GM23338 (cell line): ENCODE results near the gene PNPO. TPM values are rescaled to one million over a fixed set of nuclear protein-coding genes. Genes with fewer than 3 reads are reported as not detected.

Experiments
- ATAC-seq: fragments of 200-7000 bp; cut with Tn5 transposase; 3 replicates; pipeline ENCODE4 v1.9.1; 2020
- DNase-seq: peaks from one replicate; pipeline ENCODE4 v3.0.0-alpha.2; 2015; ENCODE audit warnings: low spot score
- H2AFZ ChIP-seq: fragments of 200-600 bp; sonication (generic); 2 replicates; pipeline ENCODE4 v1.8.0; 2016; ENCODE audit warnings: antibody characterized with exemption, mild to moderate bottlenecking, moderate library complexity
- H3F3A ChIP-seq: fragments of 200-600 bp; sonication (generic); replicated peaks from 2 replicates; pipeline ENCODE4 v1.8.0; 2017; ENCODE audit warnings: antibody characterized with exemption, mixed run types, low read depth
- H3K27ac ChIP-seq: fragments of 200-600 bp; sonication (generic); 2 replicates; pipeline ENCODE4 v1.6.1; 2016; ENCODE audit warnings: low read depth
- H3K27me3 ChIP-seq: fragments of 200-600 bp; sonication (generic); 2 replicates; pipeline ENCODE4 v1.8.0; 2016; ENCODE audit warnings: mild to moderate bottlenecking, mixed run types, moderate library complexity; ENCODE audit not compliant: insufficient read depth
- H3K36me3 ChIP-seq: fragments of 200-600 bp; sonication (generic); 2 replicates; pipeline ENCODE4 v1.8.0; 2016; ENCODE audit warnings: mild to moderate bottlenecking; ENCODE audit not compliant: insufficient read depth
- H3K4me1 ChIP-seq: fragments of 200-600 bp; sonication (generic); 2 replicates; pipeline ENCODE4 v1.8.0; 2016; ENCODE audit warnings: mild to moderate bottlenecking, moderate library complexity; ENCODE audit not compliant: insufficient read depth
- H3K4me2 ChIP-seq: fragments of 200-600 bp; sonication (generic); 2 replicates; pipeline ENCODE4 v1.7.1; 2017; ENCODE audit warnings: mixed run types
- H3K4me3 ChIP-seq: fragments of 200-600 bp; sonication (generic); 2 replicates; pipeline ENCODE4 v1.6.1; 2016; ENCODE audit warnings: mixed run types
- H3K79me2 ChIP-seq: fragments of 200-600 bp; sonication (generic); replicated peaks from 2 replicates; pipeline ENCODE4 v1.8.0; 2017; ENCODE audit warnings: mild to moderate bottlenecking; ENCODE audit not compliant: insufficient read depth
- H3K9me2 ChIP-seq: fragments of 200-600 bp; sonication (generic); 2 replicates; pipeline ENCODE4 v1.8.0; 2017; ENCODE audit not compliant: insufficient read depth
- H4K20me1 ChIP-seq: fragments of 200-600 bp; sonication (generic); replicated peaks from 2 replicates; pipeline ENCODE4 v1.8.0; 2017; ENCODE audit warnings: mild to moderate bottlenecking; ENCODE audit not compliant: insufficient read depth
- H3K27ac Mint-ChIP-seq: 2 replicates; pipeline ENCODE4 v1.8.0; 2020; ENCODE audit warnings: inconsistent platforms, mild to moderate bottlenecking, moderate library complexity, mixed read lengths
- H3K27me3 Mint-ChIP-seq: 3 replicates; pipeline ENCODE4 v1.8.0; 2022; ENCODE audit warnings: low read depth, mild to moderate bottlenecking, moderate library complexity, mixed read lengths, inconsistent platforms; ENCODE audit not compliant: insufficient read depth, poor library complexity
- H3K36me3 Mint-ChIP-seq: 3 replicates; pipeline ENCODE4 v1.8.0; 2021; ENCODE audit warnings: low read depth, mild to moderate bottlenecking, inconsistent platforms, moderate library complexity, mixed read lengths
- H3K4me1 Mint-ChIP-seq: 3 replicates; pipeline ENCODE4 v1.8.0; 2020; ENCODE audit warnings: mild to moderate bottlenecking, inconsistent platforms, mixed read lengths
- H3K4me3 Mint-ChIP-seq: 3 replicates; pipeline ENCODE4 v1.8.0; 2021; ENCODE audit warnings: moderate library complexity, mild to moderate bottlenecking, inconsistent platforms, mixed read lengths
- H3K9me3 Mint-ChIP-seq: 3 replicates; pipeline ENCODE4 v1.8.0; 2020; ENCODE audit warnings: moderate library complexity, mild to moderate bottlenecking, inconsistent platforms, mixed read lengths
- CREB1 ChIP-seq: fragments of 250-450 bp; sonication (Bioruptor Pico); IDR thresholded peaks from 2 replicates; pipeline ENCODE4 v1.5.0; 2020; ENCODE audit warnings: low read depth, mild to moderate bottlenecking, moderate library complexity
- EZH2 ChIP-seq: fragments of 200-600 bp; sonication (generic); IDR thresholded peaks from one replicate; pipeline ENCODE4 v1.8.0; 2017; ENCODE audit warnings: antibody characterized with exemption, mild to moderate bottlenecking, low read depth; ENCODE audit not compliant: unreplicated experiment
- EZH2phosphoT487 ChIP-seq: fragments of 200-600 bp; sonication (generic); IDR thresholded peaks from one replicate; pipeline ENCODE4 v1.8.1; 2018; ENCODE audit warnings: antibody characterized with exemption; ENCODE audit not compliant: unreplicated experiment
- JUNB ChIP-seq: IDR thresholded peaks from one replicate; pipeline ENCODE4 v1.6.1; 2016; ENCODE audit warnings: antibody characterized with exemption; ENCODE audit not compliant: unreplicated experiment
- NANOG ChIP-seq: IDR thresholded peaks from 2 replicates; pipeline ENCODE4 v1.6.1; 2016; ENCODE audit warnings: antibody characterized with exemption, borderline replicate concordance
- POLR2AphosphoS5 ChIP-seq: IDR thresholded peaks from 2 replicates; pipeline ENCODE4 v1.6.1; 2016; ENCODE audit warnings: antibody characterized with exemption, low read depth
- STAT1 ChIP-seq: IDR thresholded peaks from one replicate; pipeline ENCODE4 v1.6.1; 2016; ENCODE audit warnings: antibody characterized with exemption; ENCODE audit not compliant: unreplicated experiment
- ZNF114 ChIP-seq: fragments of 250-450 bp; sonication (Bioruptor Pico); IDR thresholded peaks from 2 replicates; pipeline ENCODE4 v1.5.0; 2020; ENCODE audit warnings: mild to moderate bottlenecking, moderate library complexity
- ZNF331 ChIP-seq: fragments of 250-450 bp; sonication (Bioruptor Pico); IDR thresholded peaks from 2 replicates; pipeline ENCODE4 v1.5.0; 2020; ENCODE audit warnings: low read depth, mild to moderate bottlenecking, moderate library complexity
- polyA plus RNA-seq: library from polyadenylated mRNA; unstranded; fragments of >200 nt; fragmentation: Nextera tagmentation; extraction: Ambion mirVana; gene quantifications from 2 replicates; pipeline ENCODE4 v1.2.1, GENCODE V29; 2016
- total RNA-seq: library from RNA; depleted of rRNA; stranded (reverse); fragments of >200 nt; shearing (Covaris generic); gene quantifications from 2 replicates; pipeline ENCODE4 v1.2.3, GENCODE V29; 2014
- TF ChIP-seq, protein P1 (sequence below): IDR thresholded peaks from one replicate; pipeline ENCODE4 v1.6.1; 2018; ENCODE audit warnings: antibody characterized with exemption; ENCODE audit not compliant: unreplicated experiment
- TF ChIP-seq, protein P2 (sequence below), 2 experiments: fragments of 200-600 bp in 1 of 2; sonication (generic) in 1 of 2; conservative IDR thresholded peaks; 2 replicates each; pipeline versions ENCODE4 v1.5.1 to v1.6.1; 2016 to 2017; ENCODE audit warnings: antibody characterized with exemption in 2 of 2, low read depth in 2 of 2, mild to moderate bottlenecking in 2 of 2, moderate library complexity in 1 of 2
- TF ChIP-seq, protein P3 (sequence below): IDR thresholded peaks from 2 replicates; pipeline ENCODE4 v1.6.1; 2016; ENCODE audit warnings: antibody characterized with exemption
- TF ChIP-seq, protein P4 (sequence below): fragments of 250-450 bp; sonication (Bioruptor Pico); IDR thresholded peaks from 2 replicates; pipeline ENCODE4 v1.5.0; 2020; ENCODE audit warnings: mild to moderate bottlenecking, moderate library complexity

Gene PNPO
- total and polyA plus RNA-seq, 2 experiments from 2014 or later, result 5.0 to 12.7 TPM

DNA sequence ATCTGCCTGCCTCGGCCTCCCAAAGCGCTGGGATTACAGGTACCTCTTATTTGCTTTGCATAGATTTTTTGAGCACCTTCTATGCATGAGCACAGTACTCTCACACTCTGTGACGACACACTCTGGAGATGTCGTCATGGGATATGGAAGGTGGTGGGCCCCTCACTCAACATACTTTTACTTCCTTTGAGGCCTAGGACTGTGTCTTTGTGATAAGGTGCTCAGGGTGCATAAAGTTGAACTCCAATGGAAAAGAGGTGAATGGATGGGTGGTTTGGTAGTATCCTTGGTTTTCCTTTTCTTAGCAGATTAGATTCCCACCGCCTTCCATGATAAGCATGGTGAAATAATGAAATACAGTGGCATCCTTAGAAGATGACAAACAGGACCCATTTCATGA, 23.5 kb downstream of the PNPO start:
- Histone ChIP-seq H3K27ac (no peak overlapping the region), H3K4me2 (no peak overlapping the region), H3K27me3 (no peaks in the 10 kb centered on the region), H3K36me3 (no peaks in the 10 kb centered on the region), H3K4me1 (no peaks in the 10 kb centered on the region), H2AFZ (no peak overlapping the region), H3F3A (no peaks in the 10 kb centered on the region), H3K79me2 (no peaks in the 10 kb centered on the region), H3K9me2 (no peaks in the 10 kb centered on the region), H4K20me1 (no peaks in the 10 kb centered on the region), H3K4me3 (no peak overlapping the region)
- no peak overlapping the region for H3K27ac Mint-ChIP-seq
- H3K9me3 Mint-ChIP-seq, result peaks cover 2% of the 10 kb centered on the region; the same call in 1 of the 3 replicates
- DNase-seq (no peak), ATAC-seq (no peak)
- H3K4me1 Mint-ChIP-seq, result peaks cover 2% of the 10 kb centered on the region; the same call in 2 of the 3 replicates
- TF ChIP-seq, protein P1, sequence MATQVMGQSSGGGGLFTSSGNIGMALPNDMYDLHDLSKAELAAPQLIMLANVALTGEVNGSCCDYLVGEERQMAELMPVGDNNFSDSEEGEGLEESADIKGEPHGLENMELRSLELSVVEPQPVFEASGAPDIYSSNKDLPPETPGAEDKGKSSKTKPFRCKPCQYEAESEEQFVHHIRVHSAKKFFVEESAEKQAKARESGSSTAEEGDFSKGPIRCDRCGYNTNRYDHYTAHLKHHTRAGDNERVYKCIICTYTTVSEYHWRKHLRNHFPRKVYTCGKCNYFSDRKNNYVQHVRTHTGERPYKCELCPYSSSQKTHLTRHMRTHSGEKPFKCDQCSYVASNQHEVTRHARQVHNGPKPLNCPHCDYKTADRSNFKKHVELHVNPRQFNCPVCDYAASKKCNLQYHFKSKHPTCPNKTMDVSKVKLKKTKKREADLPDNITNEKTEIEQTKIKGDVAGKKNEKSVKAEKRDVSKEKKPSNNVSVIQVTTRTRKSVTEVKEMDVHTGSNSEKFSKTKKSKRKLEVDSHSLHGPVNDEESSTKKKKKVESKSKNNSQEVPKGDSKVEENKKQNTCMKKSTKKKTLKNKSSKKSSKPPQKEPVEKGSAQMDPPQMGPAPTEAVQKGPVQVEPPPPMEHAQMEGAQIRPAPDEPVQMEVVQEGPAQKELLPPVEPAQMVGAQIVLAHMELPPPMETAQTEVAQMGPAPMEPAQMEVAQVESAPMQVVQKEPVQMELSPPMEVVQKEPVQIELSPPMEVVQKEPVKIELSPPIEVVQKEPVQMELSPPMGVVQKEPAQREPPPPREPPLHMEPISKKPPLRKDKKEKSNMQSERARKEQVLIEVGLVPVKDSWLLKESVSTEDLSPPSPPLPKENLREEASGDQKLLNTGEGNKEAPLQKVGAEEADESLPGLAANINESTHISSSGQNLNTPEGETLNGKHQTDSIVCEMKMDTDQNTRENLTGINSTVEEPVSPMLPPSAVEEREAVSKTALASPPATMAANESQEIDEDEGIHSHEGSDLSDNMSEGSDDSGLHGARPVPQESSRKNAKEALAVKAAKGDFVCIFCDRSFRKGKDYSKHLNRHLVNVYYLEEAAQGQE, result no peak
- TF ChIP-seq ZNF331 (CRISPR knock-in tag), result no peak
- TF ChIP-seq, protein P2, sequence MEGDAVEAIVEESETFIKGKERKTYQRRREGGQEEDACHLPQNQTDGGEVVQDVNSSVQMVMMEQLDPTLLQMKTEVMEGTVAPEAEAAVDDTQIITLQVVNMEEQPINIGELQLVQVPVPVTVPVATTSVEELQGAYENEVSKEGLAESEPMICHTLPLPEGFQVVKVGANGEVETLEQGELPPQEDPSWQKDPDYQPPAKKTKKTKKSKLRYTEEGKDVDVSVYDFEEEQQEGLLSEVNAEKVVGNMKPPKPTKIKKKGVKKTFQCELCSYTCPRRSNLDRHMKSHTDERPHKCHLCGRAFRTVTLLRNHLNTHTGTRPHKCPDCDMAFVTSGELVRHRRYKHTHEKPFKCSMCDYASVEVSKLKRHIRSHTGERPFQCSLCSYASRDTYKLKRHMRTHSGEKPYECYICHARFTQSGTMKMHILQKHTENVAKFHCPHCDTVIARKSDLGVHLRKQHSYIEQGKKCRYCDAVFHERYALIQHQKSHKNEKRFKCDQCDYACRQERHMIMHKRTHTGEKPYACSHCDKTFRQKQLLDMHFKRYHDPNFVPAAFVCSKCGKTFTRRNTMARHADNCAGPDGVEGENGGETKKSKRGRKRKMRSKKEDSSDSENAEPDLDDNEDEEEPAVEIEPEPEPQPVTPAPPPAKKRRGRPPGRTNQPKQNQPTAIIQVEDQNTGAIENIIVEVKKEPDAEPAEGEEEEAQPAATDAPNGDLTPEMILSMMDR (conservative IDR thresholded peaks at IDR 0.05; ENCODE audit: low read depth in 2 of 2), result no peak
- no peak for TF ChIP-seq NANOG
- TF ChIP-seq ZNF114 (CRISPR knock-in tag), result no peak
- TF ChIP-seq STAT1, result no peak
- no peak for TF ChIP-seq JUNB
- no peak for TF ChIP-seq EZH2
- no peak for TF ChIP-seq EZH2phosphoT487
- TF ChIP-seq, protein P3, sequence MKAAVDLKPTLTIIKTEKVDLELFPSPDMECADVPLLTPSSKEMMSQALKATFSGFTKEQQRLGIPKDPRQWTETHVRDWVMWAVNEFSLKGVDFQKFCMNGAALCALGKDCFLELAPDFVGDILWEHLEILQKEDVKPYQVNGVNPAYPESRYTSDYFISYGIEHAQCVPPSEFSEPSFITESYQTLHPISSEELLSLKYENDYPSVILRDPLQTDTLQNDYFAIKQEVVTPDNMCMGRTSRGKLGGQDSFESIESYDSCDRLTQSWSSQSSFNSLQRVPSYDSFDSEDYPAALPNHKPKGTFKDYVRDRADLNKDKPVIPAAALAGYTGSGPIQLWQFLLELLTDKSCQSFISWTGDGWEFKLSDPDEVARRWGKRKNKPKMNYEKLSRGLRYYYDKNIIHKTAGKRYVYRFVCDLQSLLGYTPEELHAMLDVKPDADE, result no peak
- TF ChIP-seq POLR2AphosphoS5, result no peak
- TF ChIP-seq, protein P4, sequence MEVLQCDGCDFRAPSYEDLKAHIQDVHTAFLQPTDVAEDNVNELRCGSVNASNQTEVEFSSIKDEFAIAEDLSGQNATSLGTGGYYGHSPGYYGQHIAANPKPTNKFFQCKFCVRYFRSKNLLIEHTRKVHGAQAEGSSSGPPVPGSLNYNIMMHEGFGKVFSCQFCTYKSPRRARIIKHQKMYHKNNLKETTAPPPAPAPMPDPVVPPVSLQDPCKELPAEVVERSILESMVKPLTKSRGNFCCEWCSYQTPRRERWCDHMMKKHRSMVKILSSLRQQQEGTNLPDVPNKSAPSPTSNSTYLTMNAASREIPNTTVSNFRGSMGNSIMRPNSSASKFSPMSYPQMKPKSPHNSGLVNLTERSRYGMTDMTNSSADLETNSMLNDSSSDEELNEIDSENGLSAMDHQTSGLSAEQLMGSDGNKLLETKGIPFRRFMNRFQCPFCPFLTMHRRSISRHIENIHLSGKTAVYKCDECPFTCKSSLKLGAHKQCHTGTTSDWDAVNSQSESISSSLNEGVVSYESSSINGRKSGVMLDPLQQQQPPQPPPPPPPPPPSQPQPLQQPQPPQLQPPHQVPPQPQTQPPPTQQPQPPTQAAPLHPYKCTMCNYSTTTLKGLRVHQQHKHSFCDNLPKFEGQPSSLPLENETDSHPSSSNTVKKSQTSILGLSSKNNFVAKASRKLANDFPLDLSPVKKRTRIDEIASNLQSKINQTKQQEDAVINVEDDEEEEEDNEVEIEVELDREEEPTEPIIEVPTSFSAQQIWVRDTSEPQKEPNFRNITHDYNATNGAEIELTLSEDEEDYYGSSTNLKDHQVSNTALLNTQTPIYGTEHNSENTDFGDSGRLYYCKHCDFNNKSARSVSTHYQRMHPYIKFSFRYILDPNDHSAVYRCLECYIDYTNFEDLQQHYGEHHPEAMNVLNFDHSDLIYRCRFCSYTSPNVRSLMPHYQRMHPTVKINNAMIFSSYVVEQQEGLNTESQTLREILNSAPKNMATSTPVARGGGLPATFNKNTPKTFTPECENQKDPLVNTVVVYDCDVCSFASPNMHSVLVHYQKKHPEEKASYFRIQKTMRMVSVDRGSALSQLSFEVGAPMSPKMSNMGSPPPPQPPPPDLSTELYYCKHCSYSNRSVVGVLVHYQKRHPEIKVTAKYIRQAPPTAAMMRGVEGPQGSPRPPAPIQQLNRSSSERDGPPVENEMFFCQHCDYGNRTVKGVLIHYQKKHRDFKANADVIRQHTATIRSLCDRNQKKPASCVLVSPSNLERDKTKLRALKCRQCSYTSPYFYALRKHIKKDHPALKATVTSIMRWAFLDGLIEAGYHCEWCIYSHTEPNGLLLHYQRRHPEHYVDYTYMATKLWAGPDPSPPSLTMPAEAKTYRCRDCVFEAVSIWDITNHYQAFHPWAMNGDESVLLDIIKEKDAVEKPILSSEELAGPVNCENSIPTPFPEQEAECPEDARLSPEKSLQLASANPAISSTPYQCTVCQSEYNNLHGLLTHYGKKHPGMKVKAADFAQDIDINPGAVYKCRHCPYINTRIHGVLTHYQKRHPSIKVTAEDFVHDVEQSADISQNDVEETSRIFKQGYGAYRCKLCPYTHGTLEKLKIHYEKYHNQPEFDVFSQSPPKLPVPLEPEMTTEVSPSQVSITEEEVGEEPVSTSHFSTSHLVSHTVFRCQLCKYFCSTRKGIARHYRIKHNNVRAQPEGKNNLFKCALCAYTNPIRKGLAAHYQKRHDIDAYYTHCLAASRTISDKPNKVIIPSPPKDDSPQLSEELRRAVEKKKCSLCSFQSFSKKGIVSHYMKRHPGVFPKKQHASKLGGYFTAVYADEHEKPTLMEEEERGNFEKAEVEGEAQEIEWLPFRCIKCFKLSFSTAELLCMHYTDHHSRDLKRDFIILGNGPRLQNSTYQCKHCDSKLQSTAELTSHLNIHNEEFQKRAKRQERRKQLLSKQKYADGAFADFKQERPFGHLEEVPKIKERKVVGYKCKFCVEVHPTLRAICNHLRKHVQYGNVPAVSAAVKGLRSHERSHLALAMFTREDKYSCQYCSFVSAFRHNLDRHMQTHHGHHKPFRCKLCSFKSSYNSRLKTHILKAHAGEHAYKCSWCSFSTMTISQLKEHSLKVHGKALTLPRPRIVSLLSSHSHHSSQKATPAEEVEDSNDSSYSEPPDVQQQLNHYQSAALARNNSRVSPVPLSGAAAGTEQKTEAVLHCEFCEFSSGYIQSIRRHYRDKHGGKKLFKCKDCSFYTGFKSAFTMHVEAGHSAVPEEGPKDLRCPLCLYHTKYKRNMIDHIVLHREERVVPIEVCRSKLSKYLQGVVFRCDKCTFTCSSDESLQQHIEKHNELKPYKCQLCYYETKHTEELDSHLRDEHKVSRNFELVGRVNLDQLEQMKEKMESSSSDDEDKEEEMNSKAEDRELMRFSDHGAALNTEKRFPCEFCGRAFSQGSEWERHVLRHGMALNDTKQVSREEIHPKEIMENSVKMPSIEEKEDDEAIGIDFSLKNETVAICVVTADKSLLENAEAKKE, result no peak
- no peak for TF ChIP-seq CREB1 (CRISPR knock-in tag)
- peaks cover 4% of the 10 kb centered on the region for H3K27me3 Mint-ChIP-seq
- H3K4me3 Mint-ChIP-seq, result no peak overlapping the region
- no peaks in the 10 kb centered on the region for H3K36me3 Mint-ChIP-seq
